ENCODE results near the gene MISP.
A peak's percentile ranks its signal among the peaks of the same experiment; 100 is the strongest.

Gene MISP

DNA sequence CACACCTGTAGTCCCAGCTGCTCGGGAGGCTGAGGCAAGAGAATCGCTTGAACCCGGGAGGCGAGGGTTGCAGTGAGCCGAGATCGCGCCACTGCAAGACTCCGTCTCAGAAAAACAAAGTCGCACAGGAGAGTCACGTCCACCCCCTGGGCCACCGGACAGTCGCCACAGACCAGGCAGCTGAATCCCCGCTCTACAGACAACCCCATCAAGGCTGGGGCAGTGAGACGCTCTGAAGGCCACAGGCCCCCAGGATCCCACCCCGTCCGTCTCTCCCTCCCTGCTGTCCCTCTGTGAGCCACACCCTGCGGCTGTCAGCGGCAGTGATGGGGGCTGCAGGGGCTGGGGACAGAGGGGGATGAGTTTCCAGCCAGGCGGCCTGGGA is 30.9 kb downstream of the MISP start:
- no peak for DNase-seq

DNA sequence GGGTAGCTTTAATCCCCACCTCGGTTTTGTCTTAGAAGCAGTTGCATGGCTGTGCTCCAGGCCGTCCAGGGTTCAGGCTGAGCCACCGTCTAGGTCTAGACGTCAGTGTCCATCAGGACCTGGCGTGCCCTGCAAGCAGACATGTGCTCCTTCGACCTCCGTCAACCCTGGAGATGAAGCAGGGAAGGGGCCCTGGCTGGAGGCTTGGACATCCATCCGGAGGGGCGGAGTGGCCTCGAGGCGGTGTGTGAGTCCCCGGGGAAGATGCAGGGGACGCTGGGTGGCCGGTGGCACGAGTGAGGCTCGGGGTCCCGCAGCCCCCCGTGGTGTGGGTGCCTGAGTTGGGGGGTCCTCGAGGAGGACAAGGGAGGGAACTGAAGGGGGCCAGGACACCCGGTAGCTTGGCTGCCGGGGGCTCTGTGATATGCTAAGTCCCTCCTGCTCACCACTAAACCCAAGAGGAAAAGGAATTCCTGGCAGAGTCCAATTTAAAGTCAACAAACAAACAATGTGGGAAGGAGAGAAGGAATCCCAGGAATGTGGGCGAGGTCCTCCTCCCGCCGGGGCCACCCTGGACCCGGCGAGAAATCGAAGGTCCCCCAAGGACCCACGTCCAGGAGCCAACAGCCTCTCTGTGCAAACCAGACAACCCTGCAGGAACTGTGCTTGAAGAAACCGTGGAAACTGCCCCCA is 31.4 kb downstream of the MISP start:
- DNase-seq = no peak

DNA sequence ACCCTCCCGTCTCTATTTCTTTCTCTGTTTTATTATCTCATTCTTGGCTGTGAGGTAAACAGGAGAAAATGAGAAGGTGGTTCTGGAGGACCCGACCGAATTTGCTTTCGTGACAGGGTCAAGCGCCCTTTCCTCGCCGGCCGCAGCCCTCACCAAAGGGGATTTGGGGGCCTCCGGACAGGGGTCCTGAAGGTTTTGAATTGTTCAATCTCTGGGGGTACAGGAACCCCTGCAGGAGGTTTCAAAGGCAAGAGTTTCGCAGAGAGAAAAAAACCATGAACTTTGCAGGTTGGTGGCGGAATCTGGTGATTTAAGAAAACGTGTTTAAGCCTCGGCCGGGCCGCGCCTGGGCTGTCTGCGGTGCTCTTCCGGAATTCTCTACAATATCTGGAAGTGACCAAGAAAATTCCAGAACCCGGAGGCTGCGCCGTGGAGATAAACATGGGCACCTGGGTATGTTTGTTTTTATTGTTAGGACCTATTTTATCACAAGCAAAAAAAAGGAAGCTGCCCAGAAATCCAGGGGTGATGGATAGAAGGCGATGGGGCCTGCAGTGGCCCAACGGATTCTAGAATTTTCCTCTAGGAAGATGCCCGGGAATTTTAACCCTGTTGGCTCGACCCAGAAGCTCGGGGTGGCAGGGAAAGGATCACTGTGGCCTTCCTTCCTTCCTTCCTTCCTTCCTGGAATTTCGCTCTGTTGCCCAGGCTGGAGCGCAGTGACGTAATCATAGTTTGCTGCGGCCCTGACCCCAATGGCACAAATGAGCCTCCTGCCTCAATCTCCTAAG is 32.2 kb downstream of the MISP start:
- DNase-seq = no peak

DNA sequence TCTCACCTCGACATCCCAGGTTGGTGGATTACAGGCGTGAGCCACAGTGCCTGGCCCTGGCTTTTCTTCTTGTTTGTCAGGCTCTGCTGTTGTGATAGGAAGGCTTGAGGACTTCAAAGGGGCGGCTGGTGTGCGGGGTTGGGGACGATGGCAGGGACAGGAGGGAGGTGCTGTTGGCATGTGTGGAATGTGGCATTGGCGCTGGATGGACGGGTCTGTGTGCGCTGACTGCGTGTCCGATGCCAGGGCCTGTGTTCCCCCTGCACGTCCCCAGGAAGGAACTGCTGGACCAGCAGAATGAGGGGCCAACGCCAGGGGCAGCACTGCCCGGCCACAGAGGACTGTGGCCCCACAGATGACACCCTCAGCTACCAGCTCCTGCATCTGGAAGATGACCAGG is 33.6 kb downstream of the MISP start:
- DNase-seq = no peak

DNA sequence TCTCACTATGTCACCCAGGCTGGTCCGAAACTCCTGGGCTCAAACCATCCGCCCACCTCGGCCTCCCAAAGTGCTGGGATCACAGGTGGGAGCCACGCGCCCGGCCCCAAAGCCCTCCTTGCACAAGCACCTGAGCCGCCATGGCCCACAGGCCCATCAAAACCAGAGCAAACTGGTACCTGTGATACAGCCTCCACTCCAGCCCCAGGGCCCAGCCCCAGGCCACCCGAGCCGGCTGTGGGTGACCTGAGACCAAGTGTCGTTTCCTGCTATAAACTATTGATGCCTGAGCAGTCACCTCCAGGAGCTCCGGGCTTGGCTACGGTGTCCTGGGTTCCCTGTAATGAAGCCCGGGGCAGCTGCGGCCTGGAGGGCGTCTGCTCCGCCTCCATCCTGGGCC is 36.6 kb downstream of the MISP start:
- no peak for DNase-seq

DNA sequence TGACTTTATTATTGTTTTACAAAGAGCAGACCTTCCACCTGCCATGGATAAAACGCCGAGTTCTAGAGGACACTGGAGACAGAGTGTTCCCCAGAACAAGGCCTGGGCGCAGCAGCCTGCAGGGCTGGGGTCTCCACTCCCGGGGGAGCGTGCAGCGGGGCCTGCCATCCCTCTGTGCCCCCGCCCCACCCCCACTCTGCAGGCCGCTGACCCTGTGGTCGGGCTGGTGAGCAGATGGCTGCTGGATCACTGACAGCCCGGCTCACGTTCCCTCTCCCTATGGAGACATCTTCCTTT is 37.7 kb downstream of the MISP start:
- no peak for DNase-seq

DNA sequence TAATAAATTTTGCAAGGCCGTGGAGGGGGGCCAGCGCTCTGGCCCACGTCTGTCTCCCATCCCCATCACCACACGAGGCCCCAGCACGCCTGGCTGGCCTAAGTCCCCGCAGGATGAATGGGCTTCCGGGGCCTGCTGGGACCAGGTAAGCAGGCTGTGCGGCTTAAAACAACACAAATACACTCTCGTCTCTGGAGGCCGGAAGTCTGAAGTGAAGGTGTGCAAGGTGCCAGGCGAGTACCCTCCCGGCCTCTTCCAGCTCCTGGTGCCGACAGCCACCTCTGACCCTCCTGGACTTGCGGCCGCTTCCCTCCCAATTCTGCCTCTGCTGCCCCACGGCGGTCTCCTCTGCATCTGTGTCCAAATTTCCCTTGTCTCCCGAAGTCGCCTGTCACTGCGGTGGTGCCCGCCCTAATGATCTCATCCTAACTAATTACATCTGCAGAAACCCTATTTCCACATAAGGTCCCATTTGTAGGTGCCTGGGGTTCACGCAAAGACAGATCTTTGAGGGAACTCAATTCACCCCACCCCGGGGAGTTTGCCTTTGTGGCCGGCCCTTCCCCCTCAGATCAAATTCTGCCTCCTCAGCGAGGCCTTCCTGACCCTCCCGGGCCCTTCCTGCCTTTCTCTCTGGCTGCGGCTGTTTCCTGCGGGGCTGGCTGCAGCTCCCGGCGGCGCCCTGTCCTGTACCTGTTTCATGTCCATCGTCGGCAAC is 38.2 kb downstream of the MISP start:
- no peak for DNase-seq

DNA sequence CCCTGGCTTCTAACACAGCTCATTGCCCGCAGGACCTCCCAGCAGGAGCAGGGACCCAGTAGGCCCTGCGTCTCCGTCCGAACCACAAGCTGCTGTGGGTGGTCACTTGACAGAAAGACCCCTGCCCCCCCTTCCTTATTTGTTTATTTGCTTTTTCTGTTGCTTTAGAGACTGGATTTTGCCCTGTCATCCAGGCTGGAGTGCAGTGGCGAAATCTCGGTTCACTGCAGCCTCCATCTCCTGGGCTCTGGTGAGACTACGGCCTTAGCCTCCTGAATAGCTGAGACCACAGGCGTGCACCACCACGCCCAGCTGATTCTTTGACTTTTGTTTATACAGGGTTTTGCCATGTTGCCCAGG is 38.8 kb downstream of the MISP start:
- DNase-seq = no peak

DNA sequence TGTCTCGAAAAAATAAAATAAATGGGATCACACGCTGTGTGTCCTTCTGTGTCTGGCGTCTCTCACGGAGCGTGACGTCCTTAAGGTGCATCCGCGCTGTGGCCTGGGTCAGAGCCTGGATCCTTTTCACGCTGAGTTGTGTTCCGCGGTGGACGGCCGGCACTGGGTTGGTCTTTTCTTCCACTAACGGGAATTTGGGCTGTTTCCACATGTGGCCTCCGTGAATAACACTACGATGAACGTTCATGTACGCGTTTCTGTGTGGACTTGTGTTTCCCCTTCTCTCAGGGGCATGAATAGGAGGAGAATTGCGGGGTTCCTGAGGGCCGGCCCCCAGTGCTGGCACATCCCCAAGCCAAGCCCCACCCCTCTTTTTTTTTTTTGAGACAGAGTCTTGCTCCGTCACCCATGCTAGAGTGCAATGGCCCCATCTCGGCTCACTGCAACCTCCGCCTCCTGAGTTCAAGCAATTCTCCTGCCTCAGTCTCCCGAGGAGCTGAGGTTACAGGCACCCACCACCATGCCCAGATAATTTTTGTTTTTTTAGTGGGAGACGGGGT is 40.2 kb downstream of the MISP start:
- no peak for DNase-seq

DNA sequence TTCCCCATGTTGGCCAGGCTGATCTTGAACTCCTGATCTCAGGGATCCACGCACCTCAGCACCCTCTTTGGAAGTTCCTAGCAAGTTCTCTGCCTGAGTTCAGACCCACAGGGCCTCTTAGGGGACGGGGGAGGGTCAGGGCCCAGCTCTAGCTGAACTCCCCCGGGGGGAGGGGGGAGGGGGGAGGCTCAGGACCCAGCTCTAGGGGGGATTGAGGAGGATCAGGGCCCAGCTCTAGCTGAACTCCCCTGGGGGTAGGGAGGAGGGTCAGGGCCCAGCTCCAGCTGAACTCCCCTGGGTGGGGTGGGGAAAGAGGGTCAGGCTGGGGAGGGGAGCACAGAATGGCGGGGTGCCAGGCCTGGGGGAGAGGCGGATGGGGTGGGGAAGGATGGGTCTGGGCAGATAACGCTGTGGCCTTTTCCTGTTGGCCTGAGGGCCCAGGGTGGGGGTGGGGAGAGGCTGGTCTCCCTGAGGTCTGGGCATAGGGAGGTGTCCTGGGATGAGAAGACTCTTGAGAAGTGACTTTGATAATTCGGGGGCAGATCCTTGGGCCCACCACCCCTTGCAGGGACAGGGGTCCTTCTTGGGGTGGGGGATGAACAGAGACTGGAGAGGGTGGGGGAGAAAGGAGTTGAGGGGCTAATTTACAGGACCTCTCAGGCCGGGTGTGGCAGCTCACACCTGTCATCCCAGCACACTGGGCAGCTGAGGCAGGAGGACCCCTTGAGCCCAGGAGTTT is 40.8 kb downstream of the MISP start:
- DNase-seq = no peak

DNA sequence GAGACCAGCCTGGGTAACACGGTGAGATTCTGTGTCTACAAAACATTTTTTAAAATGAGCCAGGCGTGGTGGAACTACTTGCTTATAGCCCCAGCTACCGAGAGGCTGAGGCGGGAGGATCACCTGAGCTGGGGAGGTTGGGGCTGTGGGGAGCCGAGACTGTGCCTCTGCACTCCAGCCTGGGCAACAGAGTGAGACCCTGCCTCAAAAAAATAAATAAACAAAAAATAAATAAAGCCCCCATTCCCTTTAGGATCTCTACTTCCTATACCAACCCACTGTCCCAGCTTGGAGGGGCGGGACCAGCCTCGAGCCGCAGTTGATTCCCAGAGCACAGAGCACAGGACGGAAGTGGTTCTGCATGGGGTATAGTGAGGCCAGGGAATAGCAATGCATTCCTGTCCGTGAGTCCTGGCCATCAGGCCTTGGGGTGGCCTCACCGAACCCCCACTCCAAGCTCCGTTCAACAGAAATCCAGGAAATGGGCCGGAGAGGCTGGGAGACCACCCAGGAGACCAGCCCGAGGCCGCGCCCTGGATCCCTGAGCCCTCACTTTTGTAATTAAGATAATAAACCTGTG is 41.5 kb downstream of the MISP start:
- no peak for DNase-seq

DNA sequence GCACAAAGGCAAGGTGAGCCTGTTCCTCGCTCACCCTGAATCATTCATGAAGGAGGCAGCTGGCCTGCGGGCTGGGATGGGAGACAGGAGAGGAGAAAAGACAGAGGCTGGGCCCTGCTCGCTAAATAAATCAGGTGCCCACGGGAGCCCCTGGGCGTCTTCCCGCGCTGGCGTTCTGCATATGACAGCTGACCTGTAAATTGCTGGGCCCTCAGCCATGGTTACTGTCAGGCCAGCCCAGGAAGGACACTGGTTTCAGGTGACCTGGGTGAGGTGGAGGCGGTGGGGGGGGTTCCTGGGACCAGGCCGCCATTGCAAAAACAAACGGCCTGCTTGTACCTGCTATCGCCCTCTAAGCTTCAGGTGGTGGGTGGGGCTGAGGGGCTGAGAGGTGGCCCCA is 42.9 kb downstream of the MISP start:
- DNase-seq = no peak

DNA sequence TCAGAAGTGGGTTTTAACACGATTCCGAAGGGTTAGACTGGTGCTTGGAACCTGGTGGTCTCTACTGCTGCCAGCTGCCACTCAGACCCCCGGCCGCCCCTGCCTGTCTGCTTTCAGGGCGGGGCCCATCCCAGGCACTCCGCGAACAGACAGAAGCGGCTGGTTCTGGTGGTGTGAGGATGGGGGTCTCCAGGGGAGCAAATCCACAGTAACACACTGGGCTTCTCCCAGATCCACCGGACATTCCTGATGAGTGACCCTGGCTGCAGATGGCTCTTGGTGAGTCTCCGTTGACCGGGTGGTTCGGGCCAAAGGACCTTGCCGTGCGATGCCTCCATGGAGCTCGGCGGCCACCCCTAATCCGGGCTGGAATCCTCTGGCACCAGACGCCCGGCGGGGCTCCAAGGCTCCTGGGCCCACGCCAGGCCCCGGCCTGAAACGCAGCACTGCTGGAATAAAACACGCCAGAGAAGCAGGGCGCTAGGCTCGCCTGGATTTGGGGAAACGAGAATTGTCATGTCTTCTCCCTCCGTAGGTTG is 44.2 kb downstream of the MISP start:
- DNase-seq = no peak

DNA sequence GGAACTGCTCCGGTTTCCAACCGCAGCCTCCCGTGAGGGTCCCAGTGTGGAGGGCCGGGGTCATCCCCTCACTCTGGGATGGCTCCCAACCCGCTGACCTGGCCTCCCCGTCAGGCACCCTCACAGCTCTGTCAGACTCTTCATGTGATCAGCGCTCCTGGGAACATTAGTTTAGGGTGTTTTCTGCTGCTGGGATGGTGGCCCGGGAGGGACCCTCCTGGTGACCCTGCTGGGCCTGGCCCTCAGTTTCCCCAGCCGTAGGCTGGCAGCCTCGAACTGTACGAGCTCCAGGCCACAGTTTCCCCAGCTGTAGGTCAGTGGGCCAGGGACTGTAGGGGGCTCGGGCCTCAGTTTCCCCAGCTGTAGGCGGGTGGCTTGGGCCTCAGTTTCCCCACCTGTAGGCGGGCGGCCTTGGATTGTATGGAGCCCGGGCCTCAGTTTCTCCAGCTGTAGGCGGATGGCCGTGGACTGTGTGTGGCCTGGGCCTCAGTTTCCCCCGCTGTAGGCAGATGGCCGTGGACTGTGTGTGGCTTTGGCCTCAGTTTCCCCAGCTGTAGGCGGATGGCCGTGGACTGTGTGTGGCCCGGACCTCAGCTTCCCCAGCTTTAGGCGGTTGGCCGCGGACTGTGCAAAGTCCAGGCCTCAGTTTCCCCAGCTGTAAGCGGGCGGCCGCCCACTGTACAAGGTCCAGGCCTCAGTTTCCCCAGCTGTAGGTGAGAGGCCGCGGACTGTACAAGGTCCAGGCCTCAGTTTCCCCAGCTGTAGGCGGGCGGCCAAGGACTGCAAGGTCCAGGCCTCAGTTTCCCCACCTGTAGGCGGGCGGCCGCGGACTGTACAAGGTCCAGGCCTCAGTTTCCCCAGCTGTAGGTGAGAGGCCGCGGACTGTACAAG is 45.0 kb downstream of the MISP start:
- no peak for DNase-seq

DNA sequence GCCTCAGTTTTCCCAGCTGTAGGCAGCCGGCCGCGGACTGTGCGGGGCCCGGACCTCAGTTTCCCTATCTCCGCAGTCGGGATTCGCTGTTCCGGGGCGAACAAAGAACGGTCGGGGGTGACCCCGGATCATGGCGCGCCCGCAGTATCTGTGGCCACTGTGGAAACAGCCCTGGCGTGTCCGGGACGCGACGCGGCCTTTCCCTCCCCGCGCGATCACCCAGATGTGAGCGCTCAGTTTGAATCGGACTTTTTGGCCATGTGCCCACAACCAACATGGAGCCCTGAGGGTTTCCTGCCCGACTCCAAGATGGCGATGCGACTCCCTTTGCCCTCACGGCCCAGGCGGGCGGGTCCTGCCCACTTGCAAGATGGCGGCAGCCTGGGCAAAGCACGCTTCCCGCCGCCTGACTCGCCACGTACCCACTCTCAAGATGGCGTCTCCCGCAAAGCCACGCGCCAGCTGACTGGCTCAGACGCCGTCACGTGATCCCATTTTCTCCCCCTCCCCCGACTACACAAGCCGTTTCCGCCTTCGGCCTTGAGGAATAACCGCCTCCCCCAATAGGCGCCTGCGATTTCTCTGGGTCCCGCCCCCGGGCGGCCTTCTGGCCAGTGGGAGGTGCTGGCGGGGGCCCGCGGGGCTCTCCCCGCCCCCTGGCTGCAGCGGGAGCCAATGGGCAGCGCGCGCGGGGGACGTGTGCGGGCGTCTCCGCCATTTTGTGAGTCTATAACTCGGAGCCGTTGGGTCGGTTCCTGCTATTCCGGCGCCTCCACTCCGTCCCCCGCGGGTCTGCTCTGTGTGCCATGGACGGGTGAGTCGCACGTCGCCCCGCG is 46.0 kb downstream of the MISP start, which contains the start of gene PTBP1:
Gene PTBP1, plus strand, starts transcription at position 761 of the 836 bp plus-strand sequence. Its CDS starts 46 bp downstream, at position 807.
- DNase-seq = peak; percentile 97

DNA sequence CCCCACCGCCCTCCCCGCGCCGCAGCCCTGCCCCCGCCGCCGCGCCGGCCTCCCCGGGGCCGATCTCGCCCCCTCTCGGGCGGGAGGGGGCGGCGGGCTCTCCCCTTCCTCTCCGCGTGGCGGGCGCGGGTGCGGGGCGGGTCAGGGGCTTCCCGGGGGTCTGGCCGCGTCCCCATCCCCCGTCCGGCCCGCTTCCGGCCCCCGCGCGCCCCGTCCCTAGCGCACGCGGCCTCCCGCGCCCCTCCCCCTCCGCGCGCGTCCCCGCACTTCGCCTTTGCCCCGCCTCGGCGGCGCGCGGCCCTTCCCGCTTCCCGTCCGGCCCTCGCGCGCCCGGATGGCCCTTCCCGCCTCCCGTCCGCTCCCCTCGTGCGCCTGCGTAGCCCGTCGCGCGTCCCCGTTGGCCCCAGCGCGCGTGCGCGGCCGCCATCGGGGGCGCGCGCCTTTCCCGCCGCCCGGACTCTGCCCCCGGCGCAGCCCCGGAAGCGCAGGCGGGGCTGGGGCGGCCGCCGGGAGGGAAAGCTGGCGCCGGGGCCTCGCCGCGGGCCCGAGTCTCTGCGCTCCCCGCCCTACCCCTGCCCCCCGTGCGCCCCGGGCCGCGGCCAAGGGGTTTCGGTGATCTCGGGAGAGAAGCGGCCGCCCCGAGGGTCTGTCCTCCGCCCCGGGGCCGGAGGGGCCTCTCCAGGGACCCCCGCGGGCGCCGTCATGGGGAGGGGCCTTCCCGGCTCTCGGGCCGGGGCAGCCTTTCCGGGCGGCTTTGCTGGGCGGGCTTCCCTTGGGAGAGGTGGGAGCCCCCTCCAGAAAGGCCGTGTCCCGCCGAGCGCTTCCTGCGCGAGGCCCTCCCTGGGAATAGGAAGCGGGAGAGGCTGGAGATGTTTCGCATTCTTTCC is 46.9 kb downstream of the MISP start:
- DNase-seq = peak; percentile 67

DNA sequence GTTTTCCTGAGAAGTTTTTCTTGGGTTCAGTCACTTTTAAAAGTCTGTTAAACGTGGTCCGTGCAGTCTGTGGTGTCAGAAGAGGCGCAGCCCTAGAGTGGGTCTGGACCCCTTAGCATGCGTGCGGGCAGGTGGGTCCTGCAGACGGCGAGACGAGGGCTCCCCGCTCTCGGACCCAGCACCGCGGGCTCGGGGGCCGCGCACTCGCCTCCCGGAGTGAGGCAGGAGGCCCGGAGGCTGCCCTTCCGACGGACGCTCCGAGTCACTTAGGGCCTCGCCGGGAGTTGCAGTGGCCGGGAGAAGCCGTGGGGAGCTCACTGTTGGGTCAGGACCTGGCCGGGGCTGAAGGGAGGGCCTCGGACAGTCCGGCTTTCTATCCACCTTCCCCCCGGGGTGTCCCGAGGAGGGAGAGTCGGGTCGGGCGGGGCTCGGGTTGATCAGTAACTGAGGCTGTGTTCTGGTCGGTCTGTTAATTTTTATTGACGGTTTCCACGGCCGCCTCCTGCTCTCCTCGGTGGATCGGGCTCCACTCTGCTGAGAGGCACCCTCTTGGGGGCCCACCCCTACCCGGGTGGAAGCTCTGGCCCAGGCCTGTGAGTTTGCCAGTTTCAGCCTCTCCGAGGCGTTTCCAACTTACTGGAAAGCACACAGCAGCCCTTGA is 47.6 kb downstream of the MISP start:
- no peak for DNase-seq

DNA sequence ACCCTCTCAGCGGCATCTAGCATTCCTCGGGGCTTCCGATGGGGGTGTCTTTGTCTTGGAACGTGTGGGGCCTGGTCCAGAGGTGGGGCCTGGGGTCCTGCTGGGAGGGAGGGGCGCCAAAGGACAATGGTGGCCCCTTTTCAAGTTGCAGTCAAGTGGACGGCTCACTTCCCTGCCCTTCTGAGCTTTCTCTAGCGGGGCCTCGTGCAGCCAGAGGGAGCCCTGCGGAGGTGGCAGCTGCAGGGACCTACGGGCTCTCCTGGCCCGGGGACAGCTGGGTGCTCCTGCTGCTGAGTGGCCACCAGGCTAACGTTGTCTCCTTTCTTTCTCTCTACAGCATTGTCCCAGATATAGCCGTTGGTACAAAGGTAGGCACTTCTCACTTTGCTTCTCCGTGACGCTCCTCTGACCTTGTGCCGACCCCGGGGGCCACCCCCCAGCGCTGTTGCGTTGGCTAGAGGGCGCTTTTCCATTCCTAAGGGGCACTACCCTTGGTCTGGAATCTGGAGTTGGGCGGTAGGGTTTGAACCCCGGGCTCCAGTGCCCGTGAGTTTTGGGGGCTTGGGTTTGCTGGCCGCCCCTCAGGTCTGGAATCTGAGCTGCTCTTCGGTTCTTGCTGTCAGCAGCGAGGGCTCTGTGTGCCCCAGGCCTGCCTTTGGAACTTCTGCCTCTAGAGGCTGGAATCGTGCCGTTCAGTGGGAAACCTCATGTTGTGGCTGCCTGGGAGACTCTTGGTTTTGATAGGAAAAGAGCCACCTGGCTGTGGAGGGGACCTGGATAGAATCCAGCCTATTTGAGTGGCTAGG is 48.4 kb downstream of the MISP start:
- no peak for DNase-seq

Measured in activated T-cell treated with anti-CD3 and anti-CD28 coated beads for 4 hours (primary cell).